ENCODE measurements around the gene RNF111.

RNF111 gene

DNA sequence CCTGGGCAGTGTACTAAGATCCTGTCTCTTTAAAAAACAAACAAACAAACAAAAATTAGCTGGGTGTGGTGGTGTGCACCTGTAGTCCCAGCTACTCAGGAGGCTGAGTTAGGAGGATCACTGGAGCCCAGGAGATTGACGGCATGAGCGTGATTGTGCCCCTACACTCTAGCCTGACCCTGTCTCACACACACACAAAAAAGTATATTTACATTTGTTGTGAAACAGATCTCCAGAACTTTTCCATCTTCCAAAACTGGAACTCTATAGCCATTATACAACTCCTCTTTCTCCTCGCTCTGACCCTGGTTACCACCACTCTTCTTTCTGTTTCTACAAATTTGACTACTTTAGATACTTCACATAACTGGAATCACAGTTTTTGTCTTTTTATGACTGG is 61.4 kb downstream of the RNF111 start:
- no peak for TF ChIP-seq CTCF (IDR thresholded peaks at IDR 0.05; ENCODE audit: control insufficient read depth, insufficient read depth, low read depth, low read length, missing control alignments)
- no peak for DNase-seq (ENCODE audit: low read depth)
- H3K4me3 ChIP-seq (ENCODE audit: control insufficient read depth, low read depth, low read length), result no peak overlapping the region

DNA sequence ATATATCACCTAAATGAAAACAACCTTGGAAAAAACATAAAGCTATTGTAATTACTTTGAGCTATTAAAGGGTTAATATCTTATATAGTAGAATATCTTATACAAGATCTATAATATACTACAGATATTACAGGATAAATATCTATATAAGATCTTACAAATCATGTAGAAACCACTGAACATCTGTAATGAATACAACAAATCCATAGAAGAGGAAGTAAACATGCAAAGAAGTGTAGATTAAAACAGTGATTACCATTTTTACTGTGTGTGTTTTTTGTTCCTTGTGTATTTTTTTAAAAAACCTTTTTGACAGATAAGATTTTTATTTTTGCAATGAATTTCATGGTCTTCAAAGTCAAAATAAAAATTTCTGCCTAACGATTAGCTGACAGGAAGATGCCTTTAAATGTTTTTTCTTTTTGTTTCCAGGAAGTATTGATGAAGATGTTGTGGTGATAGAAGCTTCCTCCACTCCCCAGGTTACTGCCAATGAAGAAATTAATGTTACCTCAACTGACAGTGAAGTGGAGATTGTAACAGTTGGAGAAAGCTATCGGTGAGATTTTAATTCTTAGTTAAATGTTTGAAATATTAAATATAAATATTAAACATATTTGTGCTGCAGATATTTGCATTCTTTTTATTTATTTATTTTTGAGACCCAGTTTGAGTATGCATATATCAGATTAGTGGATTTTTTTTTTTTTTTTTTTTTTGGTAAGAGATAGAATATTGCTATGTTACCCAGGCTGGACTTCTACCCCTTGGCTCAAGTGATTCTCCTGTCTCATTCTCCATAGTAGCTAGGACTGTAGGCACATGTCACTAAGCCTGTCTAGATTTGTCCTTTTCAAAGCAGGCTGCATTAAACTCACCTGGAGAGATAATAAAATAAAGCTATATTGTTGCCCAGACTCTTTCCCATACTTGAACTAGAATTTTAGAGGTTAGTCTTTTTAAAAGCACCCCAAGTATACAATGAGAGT is 64.7 kb downstream of the RNF111 start:
- H3K4me3 ChIP-seq (ENCODE audit: control insufficient read depth, low read depth, low read length), result no peak overlapping the region
- no peak for DNase-seq (ENCODE audit: low read depth)

GRCh38 chr15:59052915-59053407 is 65.5 kb downstream of the RNF111 start:
- H3K4me3 ChIP-seq (ENCODE audit: control insufficient read depth, low read depth, low read length), result no peak overlapping the region
- peak; percentile 14 for DNase-seq (ENCODE audit: low read depth)
- TF ChIP-seq CTCF (IDR thresholded peaks at IDR 0.05; ENCODE audit: control insufficient read depth, insufficient read depth, low read depth, low read length, missing control alignments), result no peak

More for the DNA sequence above, 64.7 kb downstream of the RNF111 start:
- TF ChIP-seq CTCF (IDR thresholded peaks at IDR 0.05; ENCODE audit: control insufficient read depth, insufficient read depth, low read depth, low read length, missing control alignments), result no peak

DNA sequence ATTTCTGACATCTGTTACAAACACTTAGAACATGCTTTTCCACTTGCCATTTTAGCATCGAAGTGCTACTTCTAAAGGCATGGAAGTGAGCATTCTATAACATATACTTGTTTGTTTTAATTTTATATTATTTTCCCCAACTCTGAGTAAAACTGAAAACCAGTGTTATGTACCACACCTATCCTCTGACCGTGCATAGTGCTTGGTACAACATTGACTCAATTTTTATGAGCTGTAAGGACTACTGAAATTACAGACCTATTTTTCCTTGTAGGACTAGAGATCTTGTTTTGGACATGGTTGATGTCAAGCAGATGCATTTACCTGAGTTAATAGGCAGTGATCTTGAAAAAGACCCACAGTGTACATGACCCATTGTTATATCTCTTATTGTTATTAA is 66.0 kb downstream of the RNF111 start:
- no peak for TF ChIP-seq CTCF (IDR thresholded peaks at IDR 0.05; ENCODE audit: control insufficient read depth, insufficient read depth, low read depth, low read length, missing control alignments)
- no peak overlapping the region for H3K4me3 ChIP-seq (ENCODE audit: control insufficient read depth, low read depth, low read length)
- DNase-seq (ENCODE audit: low read depth), result no peak

DNA sequence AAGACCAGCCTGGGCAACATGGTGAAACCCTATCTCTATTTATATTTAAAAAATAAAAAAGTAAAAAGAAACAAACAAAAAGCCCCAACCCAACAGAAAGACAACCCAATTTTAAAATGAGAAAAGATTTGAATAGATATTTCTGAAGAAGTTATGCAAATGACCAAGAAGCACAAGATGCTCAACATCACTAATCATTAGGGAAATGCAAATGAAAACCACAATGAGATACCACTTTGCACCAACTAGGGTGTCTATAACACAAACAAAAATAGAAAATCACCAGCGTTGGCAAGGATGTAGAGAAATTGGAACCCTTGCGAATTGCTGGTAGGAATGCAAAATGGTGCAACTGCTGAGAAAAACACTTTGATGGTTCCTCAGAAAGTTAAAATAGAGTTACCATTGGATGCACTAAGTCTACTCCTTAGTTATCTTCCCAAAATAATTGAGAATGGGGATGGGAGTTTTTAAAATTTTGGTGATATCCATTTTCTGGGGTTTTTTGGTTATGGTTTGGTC is 71.7 kb downstream of the RNF111 start:
- H3K4me3 ChIP-seq (ENCODE audit: control insufficient read depth, low read depth, low read length), result no peak overlapping the region
- TF ChIP-seq CTCF (IDR thresholded peaks at IDR 0.05; ENCODE audit: control insufficient read depth, insufficient read depth, low read depth, low read length, missing control alignments), result no peak
- no peak for DNase-seq (ENCODE audit: low read depth)

DNA sequence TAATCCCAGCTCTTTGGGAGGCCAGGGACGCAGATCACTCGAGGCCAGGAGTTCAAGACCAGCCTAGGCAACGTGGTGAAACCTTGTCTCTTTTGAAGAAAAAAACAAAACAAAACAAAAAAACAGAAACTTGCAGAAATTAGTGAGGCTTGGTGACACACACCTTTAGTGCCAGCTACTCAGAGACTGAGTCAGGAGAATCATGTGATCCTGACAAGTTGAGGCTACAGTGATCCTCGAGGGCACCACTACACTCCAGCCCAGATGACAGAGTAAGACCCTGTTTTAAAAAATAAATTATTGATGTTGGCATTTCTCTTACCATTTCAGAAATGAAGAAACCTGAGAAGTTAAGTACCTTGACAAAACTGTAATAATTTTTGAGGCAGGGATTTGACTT is 72.9 kb downstream of the RNF111 start:
- DNase-seq (ENCODE audit: low read depth), result no peak
- TF ChIP-seq CTCF (IDR thresholded peaks at IDR 0.05; ENCODE audit: control insufficient read depth, insufficient read depth, low read depth, low read length, missing control alignments), result no peak
- no peak overlapping the region for H3K4me3 ChIP-seq (ENCODE audit: control insufficient read depth, low read depth, low read length)
